ENCODE results near the gene PTGDS.

PTGDS gene

GRCh38 chr9:136977223-136977622 lies at the start of gene PTGDS:
Gene PTGDS, plus strand, starts transcription at chr9:136977504. Its CDS starts 75 bp downstream, at chr9:136977579.
- no peak for DNase-seq (ENCODE audit: low read depth)

DNA sequence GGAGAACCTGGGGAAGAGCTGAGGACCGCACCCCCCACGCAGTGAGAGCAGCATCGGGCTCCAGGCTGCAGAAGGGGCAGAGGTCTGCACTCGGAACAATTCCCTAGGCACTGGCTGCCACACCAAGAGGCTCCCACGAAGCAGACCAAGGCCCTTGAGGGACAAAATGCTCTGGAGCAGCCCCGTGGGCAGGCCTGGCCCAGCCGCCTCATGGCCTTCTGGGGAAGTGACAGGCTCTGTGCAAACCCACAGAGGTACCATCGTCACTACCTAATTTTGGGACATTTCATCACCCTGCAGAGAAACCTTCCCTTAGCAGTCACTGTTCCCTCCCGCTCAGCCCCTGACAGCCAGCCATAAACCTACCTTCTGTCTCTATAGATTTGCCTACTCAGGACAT lies 48.7 kb upstream of the PTGDS start:
- DNase-seq (ENCODE audit: low read depth), result no peak

DNA sequence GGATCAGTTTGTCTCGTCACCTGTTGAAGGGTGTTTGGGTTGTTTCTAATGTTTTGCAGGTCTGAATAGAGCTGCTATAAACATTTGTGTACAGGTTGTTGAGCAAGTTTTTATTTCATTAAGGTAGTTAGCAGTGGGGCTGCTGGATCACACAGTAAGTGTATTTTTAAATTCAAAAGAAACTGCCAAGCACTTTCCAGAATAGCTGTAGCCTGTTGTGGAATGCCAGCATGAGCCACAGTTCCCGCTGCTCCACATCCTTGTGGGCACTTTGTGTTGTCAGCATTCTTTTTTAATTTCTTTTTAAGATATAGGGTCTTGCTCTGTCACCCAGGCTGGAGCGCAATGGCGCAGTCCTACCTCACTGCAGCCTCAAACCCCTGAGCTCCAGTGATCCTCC lies 47.3 kb upstream of the PTGDS start:
- DNase-seq (ENCODE audit: low read depth), result no peak

DNA sequence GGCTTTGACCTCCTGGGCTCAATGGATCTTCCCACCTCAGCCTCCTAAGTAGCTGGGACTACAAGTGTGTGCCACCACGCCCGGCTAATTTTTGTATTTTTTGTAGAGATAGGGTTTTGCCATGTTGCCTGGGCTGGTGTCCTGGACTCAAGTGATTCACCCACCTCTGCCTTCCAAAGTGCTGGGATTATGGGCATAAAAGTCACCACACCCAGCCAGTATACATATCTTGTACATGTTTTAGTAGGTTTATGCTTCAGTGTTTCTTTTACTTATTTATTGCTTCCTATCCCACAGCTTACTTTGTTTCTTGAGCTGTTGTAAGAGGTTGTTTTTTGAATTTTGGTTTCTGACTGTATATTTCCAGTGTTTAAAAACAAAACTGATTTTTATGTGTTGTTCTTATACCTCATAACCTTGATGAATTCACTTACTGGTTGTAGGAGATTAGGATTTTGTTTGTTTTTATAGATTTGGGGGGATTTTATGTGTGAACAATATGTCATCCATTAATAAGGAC lies 45.6 kb upstream of the PTGDS start:
- DNase-seq (ENCODE audit: low read depth), result no peak

- DNase-seq (ENCODE audit: low read depth), result no peak
Measured at GRCh38 chr9:136934277-136934676, 43.0 kb upstream of the PTGDS start.

- no peak for DNase-seq (ENCODE audit: low read depth)
Measured at GRCh38 chr9:136935651-136936050, 41.7 kb upstream of the PTGDS start.

- no peak for DNase-seq (ENCODE audit: low read depth)
Measured at GRCh38 chr9:136936645-136937170, 40.6 kb upstream of the PTGDS start.

- DNase-seq (ENCODE audit: low read depth), result no peak
Measured at GRCh38 chr9:136937186-136938001, 39.9 kb upstream of the PTGDS start.

- DNase-seq (ENCODE audit: low read depth), result no peak
Measured at GRCh38 chr9:136939431-136939995, 37.8 kb upstream of the PTGDS start.

- DNase-seq (ENCODE audit: low read depth), result no peak
Measured at GRCh38 chr9:136939996-136940525, 37.2 kb upstream of the PTGDS start.

GRCh38 chr9:136940526-136941230 lies 36.6 kb upstream of the PTGDS start:
- DNase-seq (ENCODE audit: low read depth), result no peak

DNA sequence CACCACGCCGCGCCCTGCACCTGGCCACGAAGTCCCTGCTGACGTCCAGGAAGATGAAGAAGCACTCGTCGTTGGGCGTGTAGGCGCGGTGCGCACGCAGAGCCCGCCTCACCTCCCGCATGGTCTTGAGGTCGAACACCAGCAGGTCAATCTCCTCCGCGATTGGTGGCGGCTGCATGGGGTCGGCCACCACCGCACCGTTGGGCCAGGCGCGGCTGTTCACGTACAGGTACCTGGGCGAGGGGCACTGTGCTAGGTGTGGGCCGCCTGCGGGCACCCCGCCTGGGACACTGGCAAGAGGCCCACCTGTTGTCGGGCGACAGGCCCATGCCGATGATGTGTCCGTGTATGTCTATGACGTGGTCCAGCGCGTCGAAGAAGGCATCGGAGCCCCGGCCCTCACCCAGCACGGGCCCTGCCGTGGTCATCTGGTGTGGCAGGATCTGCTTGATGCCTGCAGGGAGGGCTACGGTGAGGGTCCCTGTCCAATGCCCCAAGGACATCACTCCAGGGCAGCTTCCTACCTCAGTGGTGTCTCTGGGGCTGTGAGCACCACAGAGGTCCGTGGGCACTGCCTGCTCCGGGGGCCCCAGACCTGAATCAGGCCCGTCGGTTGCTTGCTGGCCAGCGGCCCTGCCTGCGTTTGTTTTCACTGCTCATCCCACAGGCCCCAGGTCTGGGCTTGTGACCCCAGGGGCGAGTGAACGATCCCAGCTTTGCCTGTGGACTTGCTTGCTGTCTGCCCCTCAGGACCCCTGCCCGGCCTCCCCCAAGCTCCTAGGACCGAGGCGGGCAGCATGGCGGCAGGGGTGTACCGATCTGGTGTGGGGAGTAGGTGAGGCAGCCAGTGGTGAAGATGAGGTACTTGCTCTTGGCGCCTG lies 35.8 kb upstream of the PTGDS start:
- no peak for DNase-seq (ENCODE audit: low read depth)

- DNase-seq (ENCODE audit: low read depth), result no peak
Measured at GRCh38 chr9:136942112-136942880, 35.0 kb upstream of the PTGDS start.

DNA sequence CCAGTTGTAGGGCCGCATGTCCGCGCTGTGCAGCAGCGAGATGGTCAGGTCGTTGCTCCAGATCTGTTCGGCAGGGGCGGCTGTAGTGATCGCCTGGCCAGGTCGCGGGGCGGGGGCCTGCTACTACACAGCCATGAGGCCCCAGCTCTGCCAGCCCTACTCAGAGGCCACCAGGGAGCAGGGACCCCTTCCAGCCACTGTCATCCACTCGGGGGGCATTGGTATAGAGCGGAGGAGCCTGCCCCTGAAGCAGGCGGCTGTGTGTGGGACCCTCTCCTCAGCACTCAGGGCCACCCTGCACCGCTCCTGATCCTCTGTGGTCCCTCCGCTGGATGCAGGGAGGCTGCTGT lies 34.4 kb upstream of the PTGDS start:
- DNase-seq (ENCODE audit: low read depth), result no peak

DNA sequence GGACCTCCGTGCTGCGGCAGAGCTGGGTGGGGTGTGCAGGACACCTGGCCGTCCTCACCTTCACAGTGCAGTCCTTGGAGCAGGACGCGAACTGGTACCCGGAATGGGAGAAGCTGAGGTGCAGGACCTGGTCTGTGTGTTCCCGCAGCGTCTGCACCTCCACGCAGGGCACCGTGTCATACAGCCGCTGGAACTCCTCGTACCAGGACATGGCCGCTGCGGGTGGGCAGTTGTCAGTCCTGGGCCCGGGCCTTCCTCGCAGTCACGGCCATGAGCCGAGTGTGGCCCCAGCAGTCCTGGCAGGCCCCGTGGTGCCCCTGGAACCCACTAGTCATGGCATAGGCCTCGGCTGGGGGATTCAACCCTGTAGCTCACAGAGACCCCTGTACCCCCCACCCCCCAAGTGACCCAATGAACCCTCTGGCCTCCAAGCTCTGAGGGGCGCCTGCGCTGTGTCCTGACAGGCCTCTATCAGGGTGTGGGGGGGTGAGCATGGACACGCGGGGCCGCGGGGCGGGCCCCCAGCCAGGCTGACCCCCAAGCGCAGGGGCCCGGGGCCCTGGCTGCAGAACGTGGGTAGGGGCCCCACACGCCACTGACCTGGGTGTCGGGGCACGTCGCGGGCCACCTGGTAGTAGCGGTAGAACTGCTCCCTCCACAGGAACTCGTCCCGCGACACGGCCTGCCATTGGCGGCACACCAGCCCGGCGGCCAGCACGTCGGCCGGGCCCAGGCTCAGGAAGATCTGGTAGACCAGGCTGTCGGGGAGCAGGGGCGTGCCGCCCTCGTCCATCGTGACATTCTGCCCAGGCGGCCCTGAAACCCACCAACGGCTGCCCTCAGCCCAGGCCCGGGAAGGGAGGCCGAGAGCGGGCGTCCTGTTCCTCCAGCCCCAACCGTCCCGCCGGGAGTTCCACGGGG lies 33.8 kb upstream of the PTGDS start:
- DNase-seq (ENCODE audit: low read depth), result peak; percentile 3

DNA sequence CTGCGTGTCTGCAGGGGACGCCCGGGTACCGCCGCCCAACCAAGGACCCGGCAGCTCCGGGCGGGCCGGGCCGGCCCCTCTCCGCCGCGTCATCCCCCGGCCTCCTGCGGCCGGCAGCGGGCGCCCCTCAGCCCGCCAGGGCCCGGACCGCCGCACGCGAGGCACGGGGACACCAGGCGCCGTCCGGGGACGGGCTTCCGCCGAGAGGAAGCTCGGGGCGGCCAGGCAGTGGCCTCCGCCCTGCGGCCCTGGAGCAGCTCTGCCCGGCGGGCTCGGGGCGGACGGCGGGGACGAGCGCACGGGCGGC lies 33.1 kb upstream of the PTGDS start:
- DNase-seq (ENCODE audit: low read depth), result peak; percentile 41

DNA sequence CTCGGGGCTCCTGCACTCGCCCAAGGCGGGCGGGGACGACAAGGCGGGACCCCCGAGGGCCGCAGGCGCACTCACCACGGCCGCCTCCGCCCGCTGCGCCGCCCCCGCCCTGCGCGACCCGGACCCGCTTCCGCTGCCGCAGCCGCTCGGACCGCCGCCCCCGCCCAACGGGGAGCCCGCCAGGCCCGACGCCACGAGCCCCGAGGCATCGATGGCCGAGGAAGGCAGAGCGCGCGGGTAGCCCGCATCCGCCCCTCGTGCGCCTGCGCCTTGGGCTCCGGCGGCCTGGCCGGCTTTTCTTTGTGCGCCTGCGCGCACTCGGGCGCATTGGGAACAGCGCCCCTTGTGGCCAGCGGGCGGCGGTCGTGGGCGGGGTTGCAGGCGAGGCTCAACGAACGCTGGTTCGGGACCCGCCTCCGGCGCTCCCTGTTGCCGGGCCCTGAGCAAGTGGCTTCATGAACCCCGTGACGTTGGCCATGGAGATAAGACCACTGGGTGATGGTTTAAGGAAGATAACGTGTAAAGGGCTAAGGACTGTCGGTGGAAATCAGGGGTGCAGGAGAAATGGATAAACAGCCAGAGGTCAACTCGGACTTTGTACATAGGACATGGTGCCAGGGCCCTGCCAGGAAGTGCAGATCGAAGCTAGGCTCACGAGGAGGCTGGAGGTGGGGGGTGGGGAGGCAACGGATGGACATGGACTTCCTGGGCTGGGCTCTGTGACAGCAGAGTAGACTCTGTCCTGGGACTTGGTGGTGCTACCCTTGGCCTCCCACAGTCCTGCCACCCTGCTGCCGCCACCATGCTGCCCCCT lies 32.6 kb upstream of the PTGDS start, which contains the start of the genes C8G and FBXW5:
C8G (plus strand) TSS at position 725 of the 814 bp plus-strand sequence; CDS start at position 803, 78 bp downstream.
FBXW5 (minus strand) TSS at position 220 of the 814 bp plus-strand sequence. CDS start 655 bp downstream, outside the sequence.
- DNase-seq (ENCODE audit: low read depth), result peak; percentile 87

All from GM04504 (cell line).